ENCODE results near the gene LSM4.
"Not testable (repeated sequence)": the region's sequence is repeated elsewhere in the genome, so short reads cannot be mapped to it uniquely, and the experiment has no call there.

LSM4 gene

DNA sequence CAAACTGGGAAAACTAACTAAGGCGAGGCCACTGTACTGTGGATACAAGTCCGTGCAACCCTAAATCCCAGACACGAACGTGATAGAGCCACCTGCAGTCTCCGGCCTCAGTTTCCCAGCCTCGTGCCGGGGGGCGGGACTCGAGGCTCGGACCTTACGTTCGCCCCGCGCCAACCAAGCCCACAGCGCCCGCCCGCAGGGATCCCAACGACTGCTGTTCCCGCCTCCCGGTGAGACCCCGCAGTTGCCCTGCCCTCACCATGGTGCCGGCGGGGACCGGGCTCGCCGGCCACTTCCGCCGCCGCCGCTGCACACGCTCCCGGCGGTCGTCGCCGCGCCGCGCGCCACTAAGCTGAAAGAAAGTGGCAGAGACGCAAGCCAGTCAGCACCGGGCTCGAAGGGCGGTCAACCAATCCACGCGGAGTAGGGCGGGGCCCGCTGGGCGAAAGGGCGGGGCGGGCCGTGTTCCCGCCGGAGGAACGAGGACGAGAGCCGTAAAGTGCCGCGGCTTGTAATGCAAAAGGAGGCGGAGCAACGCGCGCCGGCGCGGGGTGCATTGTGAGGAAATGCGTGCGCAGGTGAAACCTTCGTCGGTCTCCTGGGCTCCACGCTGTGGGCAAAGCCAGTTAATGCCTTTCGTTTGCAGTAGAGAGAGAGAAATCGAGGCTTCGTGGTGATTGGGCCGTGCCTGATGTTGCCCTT lies at the start of gene LSM4:
LSM4 (minus strand) TSS at position 318 of the 702 bp plus-strand sequence; CDS start at position 262, 56 bp downstream.
- DNase-seq, result peak; percentile 98

DNA sequence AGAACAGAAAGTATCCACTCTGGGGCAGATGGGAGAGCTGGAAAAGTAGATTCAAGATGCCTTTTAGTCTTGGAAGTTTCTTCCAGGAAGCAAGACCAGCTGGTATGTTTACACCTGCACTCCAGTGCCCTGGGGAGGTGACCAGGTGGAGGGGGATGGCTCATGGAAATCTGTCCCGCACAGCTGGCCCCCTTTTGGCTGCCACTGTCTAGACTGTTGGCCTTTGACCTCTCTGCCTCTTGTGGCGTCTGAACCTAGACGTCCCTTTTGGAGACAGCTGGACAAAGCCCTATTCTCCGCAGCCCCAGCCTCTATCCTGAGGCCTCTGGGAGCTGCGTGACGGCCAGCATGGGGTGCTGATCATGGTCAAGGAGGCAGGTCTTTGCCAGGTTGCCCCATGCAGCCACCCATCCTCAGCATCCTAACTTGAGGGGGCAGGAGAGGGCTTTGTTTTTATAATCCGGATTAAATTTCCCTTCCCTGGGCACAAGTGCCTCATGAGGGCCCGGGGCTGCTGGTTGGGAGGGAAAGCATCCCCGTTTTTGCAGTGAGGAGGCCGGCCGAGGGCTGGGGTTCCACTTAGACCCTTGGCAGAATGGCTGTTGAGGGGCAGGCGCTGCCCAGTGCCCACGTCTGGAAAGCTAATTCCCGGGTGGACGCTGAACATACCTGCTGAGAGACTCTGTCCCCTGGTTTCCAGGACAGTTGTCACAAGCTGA lies 45.8 kb upstream of the LSM4 start:
- no peak for DNase-seq

DNA sequence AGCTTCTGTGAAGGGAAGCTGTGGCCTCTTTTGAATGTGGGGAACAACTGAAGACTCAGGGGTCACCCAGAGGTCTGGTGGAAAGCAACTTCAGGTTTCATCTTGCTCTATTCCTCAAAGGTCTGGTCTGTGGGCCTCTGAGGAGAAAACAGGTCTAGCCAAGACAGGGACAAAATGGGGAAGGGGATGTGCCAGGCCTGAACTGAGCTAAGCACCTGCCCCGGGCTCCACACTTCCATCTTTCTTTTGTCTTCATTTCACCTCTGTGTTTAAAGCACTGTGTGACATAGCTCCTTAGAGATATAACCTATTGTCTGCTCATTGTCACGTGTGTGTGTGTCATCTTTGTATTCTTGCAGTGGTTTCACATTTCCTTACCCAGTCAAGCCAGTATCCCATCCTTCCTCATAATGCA lies 43.2 kb upstream of the LSM4 start:
- DNase-seq, result no peak

DNA sequence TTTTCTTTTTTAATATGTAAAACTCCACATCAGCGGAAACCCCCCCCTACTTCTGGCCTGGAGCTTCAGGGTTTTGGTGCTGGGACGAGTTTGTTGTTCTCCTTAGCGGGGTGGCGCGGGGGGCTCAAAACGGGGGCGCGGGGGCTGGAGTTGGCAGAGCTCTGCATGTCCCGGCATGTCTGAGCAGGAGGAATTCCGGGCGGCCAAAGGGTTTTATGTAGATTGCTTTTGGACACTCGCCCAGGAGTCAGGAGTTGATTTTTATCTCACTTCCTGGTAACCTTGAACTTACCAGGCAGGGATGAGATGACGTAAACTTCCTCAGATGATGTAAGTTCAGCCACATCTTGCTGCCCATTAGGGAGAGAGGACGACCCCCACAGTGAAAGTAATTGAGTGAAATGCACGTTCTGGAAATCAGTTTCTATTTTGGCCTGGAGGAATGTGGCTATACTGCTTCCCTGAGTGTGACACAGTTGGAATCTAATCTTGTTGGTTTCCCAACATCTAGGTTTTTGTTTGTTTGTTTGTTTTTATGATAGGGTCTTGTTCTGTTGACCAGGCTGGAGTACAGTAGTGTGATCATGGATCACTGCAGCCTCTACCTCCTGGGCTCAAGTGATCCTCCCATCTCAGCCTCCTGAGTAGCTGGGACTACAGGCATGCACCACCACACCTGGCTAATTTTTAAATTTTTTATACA lies 42.1 kb upstream of the LSM4 start:
- DNase-seq, result peak; percentile 23

DNA sequence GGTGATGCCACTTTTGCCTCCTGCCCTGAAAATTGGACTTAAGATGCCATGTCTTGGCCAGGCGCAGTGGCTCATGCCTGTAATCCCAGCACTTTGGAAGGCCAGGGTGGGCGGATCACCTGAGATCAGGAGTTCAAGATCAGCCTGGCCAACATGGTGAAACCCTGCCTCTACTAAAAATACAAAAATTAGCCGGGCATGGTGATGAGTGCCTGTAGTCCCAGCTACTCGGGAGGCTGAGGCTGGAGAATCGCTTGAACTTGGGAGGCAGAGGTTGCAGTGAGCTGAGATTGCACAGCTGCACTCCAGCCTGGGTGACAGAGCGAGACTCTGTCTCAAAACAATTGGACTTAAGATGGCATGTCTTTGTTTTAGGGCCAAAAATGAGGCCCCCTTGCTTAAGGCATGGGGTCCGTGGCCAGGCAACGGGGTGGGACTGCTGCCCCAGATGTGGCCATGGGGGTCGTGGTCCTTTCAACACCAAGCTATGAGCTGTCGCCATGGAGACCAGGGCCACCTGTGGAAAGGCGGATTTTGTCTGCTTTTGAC lies 41.5 kb upstream of the LSM4 start:
- DNase-seq, result not testable (repeated sequence)

DNA sequence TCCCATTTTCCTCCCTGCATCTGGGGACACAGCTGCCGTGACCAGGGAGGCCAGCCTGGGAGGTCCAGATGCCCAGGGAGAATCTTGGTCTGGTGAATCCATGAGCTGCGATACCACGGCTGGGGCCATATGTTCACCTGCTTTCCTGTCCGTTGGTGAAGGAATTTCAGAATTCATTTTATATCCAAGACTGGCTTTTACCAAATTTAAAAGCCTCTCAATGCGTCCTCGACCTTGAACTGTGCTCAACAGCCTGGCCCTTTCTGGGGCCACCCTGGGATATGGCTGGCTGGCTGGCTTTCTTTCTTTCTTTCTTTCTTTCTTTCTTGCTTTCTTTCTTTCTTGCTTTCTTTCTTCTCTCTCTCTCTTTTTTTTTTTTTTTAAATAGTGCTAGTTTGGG lies 40.9 kb upstream of the LSM4 start:
- no peak for DNase-seq

DNA sequence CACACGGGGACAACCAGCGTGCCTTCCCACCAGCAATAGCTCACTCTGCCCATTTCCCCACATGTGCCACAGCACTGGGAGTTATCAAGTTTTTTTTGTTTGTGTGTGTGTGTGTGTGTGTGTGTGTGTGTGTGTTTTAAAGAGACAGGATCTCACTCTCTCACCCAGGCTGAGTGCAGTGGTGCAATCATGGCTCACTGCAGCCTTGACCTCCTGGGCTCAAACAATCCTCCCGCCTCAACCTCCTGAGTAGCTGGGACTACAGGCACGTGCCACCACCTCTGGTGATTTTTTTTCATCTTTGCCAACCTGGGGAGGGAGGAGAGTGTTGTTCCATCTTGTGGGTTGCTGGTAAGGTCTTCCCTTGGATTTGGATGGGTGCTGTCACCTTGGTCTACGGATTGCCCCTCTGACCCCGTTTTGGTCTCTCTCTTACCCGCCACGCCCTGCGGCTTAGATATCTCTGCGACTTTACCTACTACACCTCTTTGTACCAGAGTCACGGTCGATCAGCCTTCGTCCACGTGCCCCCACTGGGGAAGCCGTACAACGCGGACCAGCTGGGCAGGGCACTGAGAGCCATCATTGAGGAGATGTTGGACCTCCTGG lies 40.2 kb upstream of the LSM4 start:
- no peak for DNase-seq

DNA sequence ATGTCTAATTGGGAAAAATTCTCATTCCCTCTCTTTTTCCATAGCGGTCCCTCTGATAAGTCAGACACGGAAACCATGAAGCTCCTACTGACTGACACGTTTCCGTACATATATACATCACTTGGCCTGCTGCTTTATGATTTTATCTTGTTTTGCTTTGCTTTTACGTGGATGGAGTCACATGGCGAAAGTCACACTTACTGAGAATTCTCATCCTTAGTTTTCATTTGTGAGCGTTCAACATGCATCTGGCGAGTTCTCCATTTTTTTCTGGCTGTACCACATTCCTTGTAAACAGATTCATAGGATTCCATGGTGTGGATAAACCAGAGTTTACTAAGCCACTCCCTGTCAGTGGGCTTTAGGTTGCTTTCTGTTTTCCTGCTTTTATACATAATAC lies 38.8 kb upstream of the LSM4 start:
- no peak for DNase-seq

DNA sequence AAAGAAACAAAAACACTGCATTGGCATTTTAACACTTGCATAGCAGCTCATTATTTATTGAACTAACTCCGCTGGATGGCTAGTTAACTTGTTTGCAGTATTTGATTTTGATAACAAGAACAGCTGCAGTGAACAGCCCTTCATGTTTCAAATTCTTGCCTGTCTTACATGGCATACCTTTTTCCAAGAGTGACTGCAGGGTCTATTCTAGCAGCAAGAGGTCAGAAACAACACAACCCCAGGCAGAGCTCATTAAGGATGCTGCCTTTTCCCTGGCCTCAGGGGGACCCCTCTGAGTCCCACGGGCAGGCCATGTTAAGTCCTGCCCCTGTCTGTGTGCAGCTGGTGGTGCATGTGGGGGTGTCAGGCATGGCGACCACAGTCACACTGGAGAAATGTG lies 34.2 kb upstream of the LSM4 start:
- no peak for DNase-seq

DNA sequence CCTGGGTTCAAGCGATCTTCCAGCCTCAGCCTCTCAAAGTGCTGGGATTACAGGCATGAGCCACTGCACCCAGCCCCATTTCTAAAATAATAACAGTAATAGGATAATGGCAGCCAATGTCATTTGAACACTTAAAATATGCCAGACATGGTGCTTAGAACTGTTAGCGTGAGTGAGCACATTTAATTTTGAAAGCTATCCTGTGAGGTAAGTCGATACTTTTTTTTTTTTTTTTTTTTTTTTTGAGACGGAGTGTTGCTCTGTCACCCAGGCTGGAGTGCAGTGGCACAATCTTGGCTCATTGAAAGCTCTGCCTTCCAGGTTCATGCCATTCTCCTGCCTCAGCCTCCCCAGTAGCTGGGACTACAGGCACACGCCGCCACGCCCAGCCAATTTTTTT lies 31.9 kb upstream of the LSM4 start:
- DNase-seq, result not testable (repeated sequence)

DNA sequence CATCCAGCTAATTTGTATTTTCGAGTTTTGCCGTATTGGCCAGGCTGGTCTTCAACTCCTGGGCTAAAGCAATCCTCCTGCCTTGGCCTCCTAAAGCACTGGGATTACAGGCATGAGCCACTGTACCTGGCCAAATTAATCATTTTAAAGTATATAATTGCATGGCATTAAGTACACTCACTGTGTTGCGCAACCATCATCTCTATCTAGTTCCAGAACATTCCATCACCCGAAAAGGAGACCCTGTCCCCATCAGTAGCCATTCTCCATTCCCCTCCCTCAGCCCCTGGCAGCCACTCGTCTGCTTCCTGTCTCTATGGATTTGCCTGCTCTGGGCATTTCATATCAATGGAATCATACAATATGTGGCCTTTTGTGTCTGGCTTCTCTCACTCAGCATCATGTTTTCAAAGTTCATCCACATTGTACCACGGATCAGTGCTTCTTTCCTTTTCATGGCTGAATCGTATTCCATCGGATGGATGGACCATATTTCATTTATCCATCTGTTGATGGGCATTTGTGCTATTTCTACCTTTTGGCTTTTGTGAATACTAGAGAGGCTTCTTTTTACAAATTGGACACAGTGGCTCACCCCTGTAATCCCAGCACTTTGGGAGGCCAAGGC lies 30.6 kb upstream of the LSM4 start:
- DNase-seq, result no peak

DNA sequence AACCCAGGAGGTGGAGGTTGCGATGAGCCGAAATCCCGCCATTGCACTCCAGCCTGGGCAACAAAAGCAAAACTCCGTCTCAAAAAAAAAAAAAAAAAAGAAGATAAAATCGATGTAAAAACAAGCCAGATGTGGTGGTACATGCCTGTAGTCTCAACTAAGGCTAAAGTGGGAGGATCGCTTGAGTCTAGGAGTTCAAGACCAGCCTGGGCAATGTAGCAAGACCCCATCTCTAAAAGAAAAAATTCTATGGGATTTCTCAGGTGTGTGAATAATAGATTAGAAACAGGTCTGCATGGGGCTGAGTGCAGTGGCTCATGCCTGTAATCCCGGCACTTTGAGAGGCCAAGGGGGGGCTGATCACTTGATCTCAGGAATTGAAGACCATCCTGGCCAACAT lies 28.7 kb upstream of the LSM4 start:
- DNase-seq, result no peak

DNA sequence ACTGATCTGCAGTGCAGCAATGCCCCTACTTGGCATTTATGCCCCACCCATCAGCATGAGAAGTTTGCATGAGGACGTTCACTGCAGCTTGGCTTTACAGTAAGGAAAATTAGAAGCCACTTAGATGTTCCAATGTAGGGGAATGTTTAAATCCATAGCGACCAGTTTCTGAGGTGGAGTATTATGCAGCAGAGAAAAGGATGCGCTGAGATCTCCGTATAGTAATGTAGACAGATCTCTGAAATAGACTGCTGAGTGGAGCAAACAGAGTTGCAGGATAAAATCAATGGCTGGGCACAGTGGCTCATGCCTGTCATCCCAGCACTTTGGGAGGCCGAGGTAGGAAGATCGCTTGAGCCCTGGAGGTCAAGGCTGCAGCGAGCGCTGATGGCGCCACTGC lies 27.6 kb upstream of the LSM4 start:
- no peak for DNase-seq

DNA sequence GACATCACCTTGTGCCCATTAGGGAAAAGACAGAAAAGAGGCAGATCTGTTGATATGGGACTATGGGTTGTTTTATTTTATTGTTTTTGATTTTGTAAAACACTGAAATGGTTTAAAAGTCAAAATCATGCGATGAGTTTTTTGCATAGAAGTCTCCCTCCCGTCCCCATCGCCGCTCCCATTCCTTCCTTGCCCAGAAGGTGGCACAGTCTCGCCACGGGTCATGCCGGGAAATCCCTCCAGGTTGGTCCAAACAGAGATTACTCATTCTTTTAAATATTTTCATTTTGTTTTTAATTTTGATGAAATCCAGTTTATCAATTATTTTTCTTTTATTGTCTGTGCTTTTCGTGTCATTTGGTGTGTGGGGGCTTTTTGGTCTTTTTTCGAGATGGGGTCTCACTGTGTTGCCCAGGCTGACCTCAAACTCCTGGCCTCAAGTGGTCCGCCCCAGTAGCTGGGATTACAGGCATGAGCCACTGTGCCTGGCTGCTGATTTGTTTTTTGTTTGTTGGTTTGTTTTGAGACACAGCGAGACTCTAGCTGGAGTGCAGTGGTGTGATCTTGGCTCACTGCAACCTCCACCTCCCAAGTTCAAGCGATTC lies 26.8 kb upstream of the LSM4 start:
- DNase-seq, result no peak

DNA sequence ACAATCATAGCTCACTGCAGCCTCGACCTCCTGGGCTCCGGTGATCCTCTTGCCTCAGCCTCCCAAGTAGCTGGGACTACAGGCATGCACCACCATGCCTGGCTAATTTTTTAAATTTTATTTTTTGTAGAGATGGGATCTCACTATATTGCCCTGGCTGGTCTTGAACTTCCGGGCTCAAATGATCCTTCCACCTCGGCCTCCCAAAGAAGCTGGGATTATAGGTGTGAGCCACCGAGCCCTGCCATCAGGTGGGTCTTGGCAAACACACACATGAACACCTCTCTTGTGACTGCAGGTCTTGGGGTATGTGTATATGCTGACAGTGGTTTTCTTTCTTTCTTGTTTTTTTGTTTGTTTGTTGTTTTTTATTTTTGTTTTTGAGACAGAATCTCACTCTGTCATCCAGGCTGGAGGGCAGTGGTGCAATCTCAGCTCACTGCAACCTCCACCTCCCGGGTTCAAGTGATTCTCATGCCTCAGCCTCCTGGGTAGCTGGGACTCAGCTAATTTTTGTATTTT lies 26.0 kb upstream of the LSM4 start:
- not testable (repeated sequence) for DNase-seq

DNA sequence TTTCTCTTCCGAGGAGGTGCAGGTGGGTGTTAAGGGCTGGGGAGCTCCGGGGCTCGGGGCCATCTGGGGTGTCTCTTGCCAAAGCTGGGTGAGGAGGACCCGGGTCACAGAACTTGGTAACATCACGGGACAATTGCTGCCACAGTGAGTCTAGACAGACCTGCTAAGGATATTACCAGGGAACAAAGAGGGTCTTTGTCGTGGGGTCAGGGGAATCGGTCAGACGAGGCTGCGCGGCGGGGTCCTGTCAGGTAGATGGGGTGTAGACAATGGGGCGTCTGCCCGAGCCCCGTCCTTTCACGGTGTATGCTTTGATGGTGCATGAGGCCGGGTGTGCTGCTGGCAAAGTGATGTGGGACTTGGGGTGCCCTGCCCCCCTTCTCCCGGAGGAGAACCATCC lies 25.3 kb upstream of the LSM4 start:
- no peak for DNase-seq

DNA sequence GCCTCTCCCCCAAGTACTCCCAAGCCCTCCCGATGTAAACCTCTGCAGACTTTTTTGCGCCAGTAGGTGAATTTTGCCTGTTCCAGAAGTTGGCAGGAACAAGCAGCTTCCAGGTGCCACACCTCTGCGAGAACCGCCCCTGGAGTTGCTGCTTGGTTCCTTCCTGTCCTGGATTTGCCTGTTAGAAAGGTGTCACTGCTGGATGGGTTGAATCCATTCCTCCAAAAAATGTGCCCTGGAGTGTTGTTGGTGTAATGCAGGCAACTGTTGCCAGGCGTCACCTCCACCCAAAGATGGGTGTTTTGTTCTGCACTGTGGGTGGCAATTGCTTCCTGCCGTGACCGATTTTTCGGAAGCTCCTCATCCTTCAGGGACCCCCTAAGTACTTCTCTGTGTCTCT lies 23.2 kb upstream of the LSM4 start:
- DNase-seq, result no peak

DNA sequence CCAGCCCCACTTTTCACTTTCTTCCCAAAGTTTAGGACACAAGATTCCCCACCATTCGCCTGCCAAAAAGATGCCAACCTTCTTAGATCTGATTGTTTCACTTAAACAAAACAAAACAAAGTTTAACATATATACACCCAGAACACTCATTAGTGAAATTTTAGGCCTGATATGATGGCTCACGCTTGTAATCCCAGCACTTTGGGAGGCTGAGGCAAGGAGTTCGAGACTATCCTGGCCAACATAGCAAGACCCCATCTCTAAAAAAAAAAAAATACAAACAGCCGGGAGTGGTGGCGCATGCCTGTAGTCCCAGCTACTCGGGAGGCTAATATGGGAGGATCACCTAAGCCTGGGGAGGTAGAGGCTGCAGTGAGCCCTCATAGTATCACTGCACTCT lies 22.4 kb upstream of the LSM4 start:
- no peak for DNase-seq

DNA sequence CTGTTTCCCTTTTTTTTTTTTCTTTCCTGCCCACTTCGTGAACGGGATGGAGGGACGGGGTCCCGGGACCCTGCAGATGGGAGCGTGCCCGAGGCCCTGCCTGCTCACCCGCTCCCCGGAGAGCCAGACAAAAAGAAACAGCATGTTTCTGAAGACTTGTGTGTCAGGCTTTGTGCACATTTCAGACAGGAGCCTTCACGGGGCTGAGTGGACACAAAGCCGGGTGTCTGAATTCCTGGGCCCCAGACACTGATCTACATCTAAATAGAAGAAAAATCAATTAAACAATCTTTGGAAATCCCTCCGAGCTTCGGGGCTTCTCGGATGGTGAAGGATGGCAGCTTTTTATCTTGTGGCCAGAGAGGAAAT lies 21.7 kb upstream of the LSM4 start:
- no peak for DNase-seq

DNA sequence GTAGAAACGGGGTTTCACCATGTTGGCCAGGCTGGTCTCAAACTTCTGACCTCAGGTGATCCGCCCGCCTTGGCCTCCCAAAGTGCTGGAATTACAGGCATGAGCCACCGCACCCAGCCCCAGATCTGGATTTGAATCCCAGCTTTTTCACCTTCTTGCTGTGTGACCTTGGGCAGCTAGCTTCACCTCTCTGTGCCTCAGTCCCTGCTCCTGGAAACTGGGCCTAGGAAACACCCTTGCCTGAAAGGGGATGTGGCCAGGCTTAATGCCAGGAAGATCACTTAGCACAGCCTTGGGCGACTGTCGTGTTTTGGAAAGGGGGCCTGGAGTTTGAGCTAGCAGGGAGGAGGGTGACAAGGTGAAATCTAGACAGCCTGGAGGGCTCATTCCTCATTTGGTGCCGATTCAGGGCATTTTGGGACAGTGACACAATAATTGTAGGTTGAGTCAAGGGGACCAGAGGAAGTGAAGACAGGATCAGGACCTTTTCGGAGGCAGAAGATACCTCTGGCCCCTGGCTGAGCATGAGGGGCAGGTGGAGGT lies 19.3 kb upstream of the LSM4 start:
- DNase-seq, result no peak

DNA sequence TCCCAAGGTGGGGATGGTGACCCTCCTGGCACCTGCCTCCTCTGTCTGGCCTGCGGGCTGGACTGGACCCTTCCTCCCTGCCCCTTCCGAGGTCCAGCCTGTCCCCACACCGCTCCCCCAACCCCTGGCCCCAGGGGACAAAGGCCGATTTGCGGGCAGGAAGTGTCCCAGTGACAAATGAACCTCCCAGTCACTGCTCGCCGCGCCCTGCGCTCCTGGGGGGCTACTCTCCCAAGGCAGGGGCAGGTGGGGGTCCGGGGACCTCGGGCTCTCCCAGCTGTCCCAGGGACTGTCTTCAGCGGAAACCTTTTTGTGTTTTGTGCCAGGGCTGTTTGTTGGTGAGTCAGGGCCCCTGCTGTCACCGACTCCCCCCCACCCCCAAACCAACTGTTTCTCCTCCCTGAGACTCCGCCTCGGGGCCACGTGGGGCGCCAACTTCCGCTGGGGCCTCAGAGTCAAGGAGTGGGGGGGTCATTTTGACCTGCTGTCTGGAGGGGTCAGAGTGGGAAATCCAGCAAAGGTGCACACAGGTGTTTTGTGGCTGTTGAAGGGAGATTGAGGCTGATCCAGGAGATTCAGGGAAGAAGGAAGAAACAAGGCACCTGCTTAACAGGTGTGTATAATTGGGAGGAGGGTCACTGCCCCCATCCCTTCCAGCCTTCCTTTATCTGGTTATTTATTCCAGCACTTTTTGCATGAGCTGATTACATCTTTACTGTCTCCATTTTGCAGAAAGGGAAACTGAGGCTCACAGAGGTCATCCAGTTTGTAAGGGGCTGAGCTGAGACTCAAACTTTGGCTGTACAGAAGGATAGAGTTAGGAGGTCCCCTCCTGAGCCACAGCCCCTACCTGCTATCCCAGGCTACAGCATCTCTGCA lies 18.4 kb upstream of the LSM4 start:
- peak; percentile 43 for DNase-seq

All from GDM1 (cell line).